CD4-positive, CD25-positive, alpha-beta regulatory T cell (primary cell): ENCODE results near the gene NPFF. TPM values are rescaled to one million over a fixed set of nuclear protein-coding genes. Genes with fewer than 3 reads are reported as not detected.

Experiments
- ATAC-seq, 2 donors: fragments of 150-1000 bp; cut with Tn5 transposase; one replicate each; pipeline ENCODE4 v1.10.0; 2021; ENCODE audit warnings: low read depth in 2 of 2, moderate number of reproducible peaks in 2 of 2, moderate library complexity in 1 of 2
- DNase-seq, 3 donors: peaks; one replicate each; pipeline versions ENCODE4 v3.0.0 to v3.0.0-alpha.2; 2012 to 2022; ENCODE audit warnings: mixed read lengths in 1 of 3
- H3K27ac ChIP-seq: one replicate; pipeline ENCODE4 v1.7.0; 2013; ENCODE audit warnings: mild to moderate bottlenecking, low read length; ENCODE audit not compliant: insufficient read depth, poor library complexity, severe bottlenecking
- H3K27me3 ChIP-seq: one replicate; pipeline ENCODE4 v1.7.0; 2013; ENCODE audit warnings: low read length; ENCODE audit not compliant: control insufficient read depth, insufficient read depth
- H3K36me3 ChIP-seq: one replicate; pipeline ENCODE4 v1.7.0; 2013; ENCODE audit warnings: mild to moderate bottlenecking, low read length, moderate library complexity; ENCODE audit not compliant: control insufficient read depth, insufficient read depth
- H3K4me1 ChIP-seq: 2 replicates; pipeline ENCODE4 v1.7.0; 2013; ENCODE audit warnings: mild to moderate bottlenecking, low read length; ENCODE audit not compliant: insufficient read depth, control insufficient read depth, poor library complexity, severe bottlenecking
- H3K4me3 ChIP-seq: one replicate; pipeline ENCODE4 v1.7.0; 2013; ENCODE audit warnings: low read depth, mild to moderate bottlenecking, low read length, moderate library complexity
- H3K9me3 ChIP-seq, 2 experiments: 1 replicate in 1 of 2; 2 replicates in 1 of 2; pipeline ENCODE4 v1.7.0; 2013; ENCODE audit warnings: low read length in 2 of 2, mild to moderate bottlenecking in 1 of 2, moderate library complexity in 1 of 2; ENCODE audit not compliant: control insufficient read depth in 2 of 2
- H3K27ac Mint-ChIP-seq, 3 donors: one replicate each; pipeline ENCODE4 v1.8.0; 2020 to 2022; ENCODE audit warnings: mild to moderate bottlenecking in 3 of 3, mixed read lengths in 3 of 3, moderate library complexity in 2 of 3
- H3K27me3 Mint-ChIP-seq: one replicate; pipeline ENCODE4 v1.8.0; 2022; ENCODE audit warnings: mild to moderate bottlenecking, mixed read lengths
- H3K36me3 Mint-ChIP-seq: one replicate; pipeline ENCODE4 v1.8.0; 2020; ENCODE audit warnings: mixed read lengths
- H3K4me1 Mint-ChIP-seq, 4 donors: one replicate each; pipeline ENCODE4 v1.8.0; 2020 to 2022; ENCODE audit warnings: mixed read lengths in 4 of 4, mild to moderate bottlenecking in 1 of 4
- H3K4me3 Mint-ChIP-seq, 4 donors: one replicate each; pipeline ENCODE4 v1.8.0; 2020 to 2022; ENCODE audit warnings: mild to moderate bottlenecking in 4 of 4, mixed read lengths in 4 of 4, moderate library complexity in 3 of 4
- H3K9me3 Mint-ChIP-seq, 7 donors: one replicate each; pipeline ENCODE4 v1.8.0; 2020 to 2022; ENCODE audit warnings: mixed read lengths in 7 of 7, mild to moderate bottlenecking in 3 of 7, moderate library complexity in 2 of 7
- polyA plus RNA-seq, 4 donors: library from polyadenylated mRNA; unstranded; fragments of 300-500 nt; fragmentation: Illumina TruSeq; gene quantifications; one replicate each; pipeline ENCODE4 v1.2.3, GENCODE V29; 2021
- total RNA-seq: library from RNA; stranded (reverse); gene quantifications from one replicate; pipeline ENCODE4 v1.2.3, GENCODE V29; 2022

NPFF gene
- total and polyA plus RNA-seq, 5 donors from 2014 or later, result not detected

GRCh38 chr12:53502983-53503728 lies 4.1 kb downstream of the NPFF start:
- ATAC-seq (no peak), DNase-seq (no peak)
- H3K4me1 Mint-ChIP-seq, result peaks cover 0 to 47% (median 18%) of the 10 kb centered on the region in 4 donors
- Histone ChIP-seq H3K36me3 (peaks cover 26% of the 10 kb centered on the region), H3K4me1 (peaks cover 31% of the 10 kb centered on the region), H3K27ac (no peak overlapping the region), H3K27me3 (no peaks in the 10 kb centered on the region), H3K9me3 (no peaks in the 10 kb centered on the region), H3K4me3 (no peak overlapping the region)
- peak overlapping the region in 2 of 3 donors; percentile 20 to 74 for H3K27ac Mint-ChIP-seq
- H3K36me3 Mint-ChIP-seq, result peaks cover 15% of the 10 kb centered on the region
- H3K4me3 Mint-ChIP-seq, result peak overlapping the region in 2 of 4 donors; percentile 17 to 94
- no peaks in the 10 kb centered on the region for H3K9me3 Mint-ChIP-seq
- H3K27me3 Mint-ChIP-seq, result no peaks in the 10 kb centered on the region

DNA sequence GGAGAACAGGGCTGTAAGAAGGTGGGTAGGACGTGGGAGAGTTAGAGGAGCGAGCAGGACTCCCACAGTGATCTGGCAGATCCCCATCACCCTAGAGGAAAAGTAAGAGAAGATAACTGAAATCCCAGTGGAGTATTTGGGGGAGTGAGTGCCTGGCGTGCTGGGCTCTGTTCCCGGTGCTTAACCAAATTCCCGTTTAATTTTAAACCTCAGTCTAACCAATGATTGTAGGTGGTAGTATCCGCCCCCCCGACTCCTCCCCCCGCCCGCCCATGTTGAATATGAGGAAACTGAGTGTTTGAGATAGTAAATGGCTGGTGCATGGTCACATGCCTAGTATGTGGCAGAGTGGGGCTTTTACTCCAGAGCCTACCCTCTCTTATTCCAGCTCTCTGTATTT lies 5.0 kb downstream of the NPFF start:
- no peak for DNase-seq
- Mint-ChIP-seq H3K4me1 (peaks cover 0 to 50% (median 21%) of the 10 kb centered on the region in 4 donors), H3K36me3 (peaks cover 15% of the 10 kb centered on the region), H3K27ac (peak overlapping the region; percentile 76 to 98 (median 96)), H3K27me3 (no peaks in the 10 kb centered on the region), H3K9me3 (no peaks in the 10 kb centered on the region), H3K4me3 (peak overlapping the region in 3 of 4 donors; percentile 57 to 94 (median 93))
- H3K27me3 ChIP-seq, result no peaks in the 10 kb centered on the region
- ATAC-seq, result no peak
- H3K4me1 ChIP-seq, result peaks cover 36% of the 10 kb centered on the region
- peaks cover 26% of the 10 kb centered on the region for H3K36me3 ChIP-seq
- H3K4me3 ChIP-seq, result no peak overlapping the region
- no peaks in the 10 kb centered on the region for H3K9me3 ChIP-seq
- no peak overlapping the region for H3K27ac ChIP-seq

- H3K4me1 ChIP-seq, result peaks cover 38% of the 10 kb centered on the region
- peak overlapping the region; percentile 99 for H3K27ac ChIP-seq
- Mint-ChIP-seq H3K4me1 (peaks cover 0 to 54% (median 25%) of the 10 kb centered on the region in 4 donors), H3K4me3 (peak overlapping the region; percentile 90 to 97 (median 94)), H3K27ac (peak overlapping the region; percentile 96 to 98 (median 98)), H3K9me3 (no peaks in the 10 kb centered on the region), H3K27me3 (no peaks in the 10 kb centered on the region), H3K36me3 (peaks cover 15% of the 10 kb centered on the region)
- ATAC-seq, result no peak
- H3K4me3 ChIP-seq, result peak overlapping the region; percentile 77
- H3K27me3 ChIP-seq, result no peaks in the 10 kb centered on the region
- no peaks in the 10 kb centered on the region for H3K9me3 ChIP-seq
- peaks cover 22% of the 10 kb centered on the region for H3K36me3 ChIP-seq
- no peak for DNase-seq
Observed at GRCh38 chr12:53501615-53502181, 5.6 kb downstream of the NPFF start.

DNA sequence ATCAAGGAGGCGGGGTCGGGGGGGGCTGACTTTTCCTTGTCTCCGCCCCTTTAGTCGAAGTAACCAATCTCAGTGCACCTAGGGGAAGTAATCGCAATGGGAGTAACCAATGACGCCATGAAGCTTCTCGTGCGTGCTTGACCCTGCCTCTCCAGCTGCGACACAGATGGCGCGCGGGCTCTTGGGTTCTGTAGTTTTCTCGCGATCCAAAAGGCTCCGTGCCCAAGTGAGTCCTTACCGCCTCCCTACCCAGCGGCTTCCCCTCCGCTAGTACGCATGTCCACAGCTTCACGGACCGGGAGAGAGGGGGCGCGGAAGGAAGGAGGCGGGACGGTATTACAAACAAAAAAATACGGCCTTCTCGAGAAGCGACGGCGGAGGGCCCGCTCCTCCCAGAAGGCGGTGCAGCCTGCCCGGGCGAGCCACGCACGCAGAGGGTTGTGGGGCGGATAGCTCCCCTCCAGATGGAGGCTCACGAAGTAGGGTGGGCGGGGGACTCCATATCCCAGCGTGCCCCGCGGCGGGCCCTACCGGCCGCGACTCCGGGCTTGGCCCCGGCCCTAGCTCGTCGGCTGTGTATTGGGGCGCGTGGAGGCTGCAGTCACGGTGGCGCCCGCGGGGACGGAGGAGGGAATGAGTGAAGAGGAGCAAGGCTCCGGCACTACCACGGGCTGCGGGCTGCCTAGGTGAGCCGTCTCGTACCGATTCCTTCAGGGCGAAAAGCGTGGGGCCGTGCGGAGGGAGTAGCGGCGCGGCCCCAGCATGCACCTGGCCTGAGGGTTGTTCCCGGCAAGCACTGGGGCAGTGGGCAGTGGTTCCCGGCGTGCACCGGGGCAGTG lies 6.3 kb downstream of the NPFF start, which contains the start of gene TARBP2:
Gene TARBP2, plus strand, starts transcription at position 508 of the 839 bp plus-strand sequence. Its CDS starts 126 bp downstream, at position 634.
- ATAC-seq, result peak; percentile 79 to 81
- Histone ChIP-seq H3K27me3 (no peaks in the 10 kb centered on the region), H3K27ac (peak within 1 kb of the TSS; percentile 99), H3K36me3 (peaks cover 15% of the 10 kb centered on the region), H3K9me3 (no peaks in the 10 kb centered on the region), H3K4me1 (peaks cover 38% of the 10 kb centered on the region), H3K4me3 (peak within 1 kb of the TSS; percentile 77)
- peaks cover 15% of the 10 kb centered on the region for H3K36me3 Mint-ChIP-seq
- H3K4me3 Mint-ChIP-seq, result peak within 1 kb of the TSS; percentile 90 to 97 (median 94)
- no peaks in the 10 kb centered on the region for H3K27me3 Mint-ChIP-seq
- H3K4me1 Mint-ChIP-seq, result peaks cover 0 to 61% (median 27%) of the 10 kb centered on the region in 4 donors
- H3K27ac Mint-ChIP-seq, result peak within 1 kb of the TSS; percentile 96 to 98 (median 98)
- H3K9me3 Mint-ChIP-seq, result no peaks in the 10 kb centered on the region
- DNase-seq, result peak; percentile 98 to 99 (median 99)

DNA sequence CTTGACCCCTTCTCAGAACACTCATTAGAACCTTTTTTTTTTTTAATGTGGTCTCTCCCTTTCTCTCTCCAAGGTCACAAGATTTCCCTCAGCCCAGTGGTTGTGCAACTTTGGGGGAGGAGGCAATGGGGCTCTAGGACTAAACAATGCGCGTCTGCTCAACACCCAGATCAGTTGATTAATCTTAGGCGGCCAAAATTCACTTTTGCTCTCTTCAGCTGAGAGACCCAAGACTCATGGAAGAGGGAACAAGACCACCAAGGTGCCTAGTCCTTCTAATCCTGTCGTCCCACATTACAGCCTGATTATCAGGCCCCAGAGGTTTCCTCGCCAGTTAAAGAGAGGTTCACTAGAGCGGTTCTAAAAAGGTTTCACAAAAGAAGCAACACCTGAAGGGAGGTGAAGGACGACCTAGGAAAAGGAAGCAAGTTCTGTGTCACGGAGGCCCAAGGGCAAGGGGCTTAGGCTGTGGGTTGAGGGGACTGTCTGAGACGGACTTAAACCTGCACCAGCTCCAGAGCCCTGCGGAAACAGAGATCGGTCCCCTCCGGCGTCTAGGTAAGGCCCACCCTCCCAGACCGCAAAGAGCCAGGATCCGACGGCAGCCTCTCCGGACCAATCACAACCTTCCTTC lies 7.0 kb downstream of the NPFF start:
- H3K36me3 ChIP-seq, result peaks cover 8% of the 10 kb centered on the region
- peak overlapping the region; percentile 77 for H3K4me3 ChIP-seq
- peaks cover 38% of the 10 kb centered on the region for H3K4me1 ChIP-seq
- Mint-ChIP-seq H3K27me3 (no peaks in the 10 kb centered on the region), H3K4me1 (peaks cover 0 to 65% (median 29%) of the 10 kb centered on the region in 4 donors), H3K36me3 (peaks cover 9% of the 10 kb centered on the region), H3K27ac (peak overlapping the region; percentile 96 to 98 (median 98)), H3K4me3 (peak overlapping the region; percentile 90 to 97 (median 94)), H3K9me3 (no peaks in the 10 kb centered on the region)
- no peaks in the 10 kb centered on the region for H3K9me3 ChIP-seq
- H3K27me3 ChIP-seq, result no peaks in the 10 kb centered on the region
- H3K27ac ChIP-seq, result peak overlapping the region; percentile 99
- DNase-seq, result no peak
- ATAC-seq, result no peak

GRCh38 chr12:53499266-53500141 lies 7.8 kb downstream of the NPFF start, which contains the start of gene MAP3K12:
Gene MAP3K12, minus strand, starts transcription at chr12:53499458. Its CDS starts 12,067 bp downstream, at chr12:53487391.
- peak within 1 kb of the TSS; percentile 77 for H3K4me3 ChIP-seq
- Mint-ChIP-seq H3K27ac (peak within 1 kb of the TSS; percentile 96 to 98 (median 98)), H3K4me1 (peaks cover 0 to 63% (median 29%) of the 10 kb centered on the region in 4 donors), H3K27me3 (no peaks in the 10 kb centered on the region), H3K9me3 (no peaks in the 10 kb centered on the region), H3K4me3 (peak within 1 kb of the TSS; percentile 90 to 97 (median 94)), H3K36me3 (peaks cover 4% of the 10 kb centered on the region)
- H3K27ac ChIP-seq, result peak within 1 kb of the TSS; percentile 99
- ATAC-seq (no peak), DNase-seq (peak; percentile 61 to 74 (median 67))
- H3K9me3 ChIP-seq, result no peaks in the 10 kb centered on the region
- H3K36me3 ChIP-seq, result peaks cover under 1% of the 10 kb centered on the region
- peaks cover 38% of the 10 kb centered on the region for H3K4me1 ChIP-seq
- H3K27me3 ChIP-seq, result no peaks in the 10 kb centered on the region
